ENCODE data around the gene OR52A1. TPM values are rescaled to one million over a fixed set of nuclear protein-coding genes. Genes with fewer than 3 reads are reported as not detected.

OR52A1 gene
- total RNA-seq, 2 experiments from 2014 or later = not detected

DNA sequence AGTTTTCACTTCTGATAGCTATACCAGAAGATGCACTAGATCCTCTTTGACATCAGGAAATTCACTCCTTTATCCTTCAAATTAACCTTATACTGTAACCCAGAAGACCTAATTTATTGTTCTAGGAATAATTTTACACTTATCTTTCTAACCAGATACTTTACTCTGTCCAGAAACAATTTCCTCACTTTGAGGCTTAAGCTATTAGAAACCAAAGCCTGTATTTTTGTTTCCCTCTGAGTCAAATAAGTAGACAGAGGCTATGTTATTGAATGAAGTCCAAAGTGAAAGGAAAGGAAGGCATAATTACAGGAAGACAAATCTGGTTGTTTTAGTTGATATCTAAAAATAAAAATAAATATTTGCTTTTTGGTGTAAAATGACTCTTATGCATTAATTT, 43.7 kb upstream of the OR52A1 start:
- ATAC-seq (ENCODE audit: poor library complexity) (no peak), DNase-seq (no peak)
- no peaks in the 10 kb centered on the region for H3K36me3 Mint-ChIP-seq (ENCODE audit: low read depth)
- Histone ChIP-seq H3K4me3 (ENCODE audit: low read length) (no peak overlapping the region), H3K27ac (ENCODE audit: low read depth in 1 of 2, low read length in 2 of 2) (no peak overlapping the region), H3K4me1 (ENCODE audit: insufficient read depth, low read length) (no peaks in the 10 kb centered on the region), H3K9me3 (ENCODE audit: control insufficient read depth in 1 of 2, insufficient read depth in 1 of 2, low read length in 2 of 2) (no peaks in the 10 kb centered on the region), H3K27me3 (ENCODE audit: control insufficient read depth in 1 of 2, insufficient read depth in 2 of 2, low read length in 2 of 2) (no peaks in the 10 kb centered on the region), H3K36me3 (ENCODE audit: insufficient read depth, low read length) (no peaks in the 10 kb centered on the region)
- intact Hi-C loops (cut with DNase I, micrococcal nuclease) = no loop called here
- no peak overlapping the region for H3K27ac Mint-ChIP-seq
- no peaks in the 10 kb centered on the region for H3K4me1 Mint-ChIP-seq (ENCODE audit: low read depth)
- no peak overlapping the region for H3K4me3 Mint-ChIP-seq
- H3K27me3 Mint-ChIP-seq = peaks cover 8% of the 10 kb centered on the region
- POLR2A ChIA-PET = no interaction called here
- CTCF ChIA-PET = interaction anchor here (0.7 kb wide), 1 partner anchor 66 kb away, joined by 3 read pairs; no protein-coding TSS in a partner anchor
- H3K9me3 Mint-ChIP-seq = peaks cover 3% of the 10 kb centered on the region
- TF ChIP-seq, protein P1, sequence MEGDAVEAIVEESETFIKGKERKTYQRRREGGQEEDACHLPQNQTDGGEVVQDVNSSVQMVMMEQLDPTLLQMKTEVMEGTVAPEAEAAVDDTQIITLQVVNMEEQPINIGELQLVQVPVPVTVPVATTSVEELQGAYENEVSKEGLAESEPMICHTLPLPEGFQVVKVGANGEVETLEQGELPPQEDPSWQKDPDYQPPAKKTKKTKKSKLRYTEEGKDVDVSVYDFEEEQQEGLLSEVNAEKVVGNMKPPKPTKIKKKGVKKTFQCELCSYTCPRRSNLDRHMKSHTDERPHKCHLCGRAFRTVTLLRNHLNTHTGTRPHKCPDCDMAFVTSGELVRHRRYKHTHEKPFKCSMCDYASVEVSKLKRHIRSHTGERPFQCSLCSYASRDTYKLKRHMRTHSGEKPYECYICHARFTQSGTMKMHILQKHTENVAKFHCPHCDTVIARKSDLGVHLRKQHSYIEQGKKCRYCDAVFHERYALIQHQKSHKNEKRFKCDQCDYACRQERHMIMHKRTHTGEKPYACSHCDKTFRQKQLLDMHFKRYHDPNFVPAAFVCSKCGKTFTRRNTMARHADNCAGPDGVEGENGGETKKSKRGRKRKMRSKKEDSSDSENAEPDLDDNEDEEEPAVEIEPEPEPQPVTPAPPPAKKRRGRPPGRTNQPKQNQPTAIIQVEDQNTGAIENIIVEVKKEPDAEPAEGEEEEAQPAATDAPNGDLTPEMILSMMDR (IDR thresholded peaks at IDR 0.05) = no peak

DNA sequence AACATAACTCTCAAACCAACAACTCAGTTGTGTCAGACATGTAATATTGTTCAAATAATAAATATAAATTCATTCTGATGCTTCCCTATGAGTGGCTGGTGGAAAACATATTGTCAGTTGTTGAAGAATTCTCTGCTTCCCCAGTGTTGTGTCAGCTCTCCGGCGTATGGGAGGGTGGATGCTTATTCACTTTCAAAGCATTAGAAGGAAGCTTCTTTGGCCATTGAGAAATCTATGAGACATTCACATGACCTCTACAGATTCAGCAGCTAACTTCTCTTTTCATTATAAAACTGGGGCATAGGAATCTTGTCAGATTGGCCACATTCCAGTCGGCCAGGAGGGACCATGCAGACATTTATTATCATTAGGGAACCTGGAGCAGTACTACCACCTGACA, 43.0 kb upstream of the OR52A1 start:
- Mint-ChIP-seq H3K4me1 (ENCODE audit: low read depth) (no peaks in the 10 kb centered on the region), H3K36me3 (ENCODE audit: low read depth) (no peaks in the 10 kb centered on the region), H3K4me3 (no peak overlapping the region), H3K27me3 (peaks cover 5% of the 10 kb centered on the region), H3K9me3 (peaks cover 3% of the 10 kb centered on the region), H3K27ac (no peak overlapping the region)
- H3K36me3 ChIP-seq (ENCODE audit: insufficient read depth, low read length) = no peaks in the 10 kb centered on the region
- ATAC-seq (ENCODE audit: poor library complexity) (no peak), DNase-seq (no peak)
- H3K27ac ChIP-seq (ENCODE audit: low read depth in 1 of 2, low read length in 2 of 2) = no peak overlapping the region
- intact Hi-C loops (cut with DNase I, micrococcal nuclease) = no loop called here
- H3K4me1 ChIP-seq (ENCODE audit: insufficient read depth, low read length) = no peaks in the 10 kb centered on the region
- ChIA-PET CTCF (interaction anchor here (0.6 to 0.8 kb wide), 3 partner anchors 10 to 66 kb away, joined by 3 read pairs; no protein-coding TSS in a partner anchor), POLR2A (no interaction called here)
- H3K4me3 ChIP-seq (ENCODE audit: low read length) = no peak overlapping the region
- TF ChIP-seq, protein P1 (IDR thresholded peaks at IDR 0.05) = no peak
- no peaks in the 10 kb centered on the region for H3K27me3 ChIP-seq (ENCODE audit: control insufficient read depth in 1 of 2, insufficient read depth in 2 of 2, low read length in 2 of 2)
- H3K9me3 ChIP-seq (ENCODE audit: control insufficient read depth in 1 of 2, insufficient read depth in 1 of 2, low read length in 2 of 2) = no peaks in the 10 kb centered on the region

DNA sequence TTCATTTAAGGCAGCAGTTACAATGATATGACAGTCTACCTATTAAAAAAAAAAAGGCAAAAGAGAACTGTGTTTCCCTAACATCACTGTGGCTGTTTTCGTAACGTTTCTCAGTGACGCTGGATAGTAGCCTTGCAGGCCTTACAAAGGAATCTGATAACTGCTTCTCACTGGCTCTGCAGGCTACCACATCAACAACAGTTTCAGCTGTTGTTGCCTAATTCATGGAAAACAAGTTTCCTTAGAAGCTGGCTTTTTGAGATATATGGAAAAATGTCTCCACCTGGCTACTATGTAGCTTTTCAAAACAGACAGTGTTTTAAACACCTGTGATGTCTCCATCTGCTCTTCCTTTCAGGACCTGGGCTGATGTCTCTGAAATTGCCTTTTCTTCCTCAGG, 42.2 kb upstream of the OR52A1 start:
- TF ChIP-seq, protein P1 (IDR thresholded peaks at IDR 0.05) = no peak
- CTCF ChIA-PET = no interaction called here
- H3K27me3 Mint-ChIP-seq = peaks cover 5% of the 10 kb centered on the region

More for the DNA sequence above, 42.2 kb upstream of the OR52A1 start:
- Histone ChIP-seq H3K27ac (ENCODE audit: low read depth in 1 of 2, low read length in 2 of 2) (no peak overlapping the region), H3K9me3 (ENCODE audit: control insufficient read depth in 1 of 2, insufficient read depth in 1 of 2, low read length in 2 of 2) (no peaks in the 10 kb centered on the region), H3K36me3 (ENCODE audit: insufficient read depth, low read length) (no peaks in the 10 kb centered on the region), H3K4me3 (ENCODE audit: low read length) (no peak overlapping the region), H3K4me1 (ENCODE audit: insufficient read depth, low read length) (no peaks in the 10 kb centered on the region), H3K27me3 (ENCODE audit: control insufficient read depth in 1 of 2, insufficient read depth in 2 of 2, low read length in 2 of 2) (no peaks in the 10 kb centered on the region)
- no peak for DNase-seq
- ATAC-seq (ENCODE audit: poor library complexity) = no peak
- Mint-ChIP-seq H3K36me3 (ENCODE audit: low read depth) (no peaks in the 10 kb centered on the region), H3K27ac (no peak overlapping the region), H3K9me3 (peaks cover 3% of the 10 kb centered on the region), H3K4me1 (ENCODE audit: low read depth) (no peaks in the 10 kb centered on the region), H3K4me3 (no peak overlapping the region)
- POLR2A ChIA-PET = no interaction called here
- intact Hi-C loops (cut with DNase I, micrococcal nuclease) = no loop called here
